ENCODE results near the gene ZNF683. TPM values are rescaled to one million over a fixed set of nuclear protein-coding genes. Genes with fewer than 3 reads are reported as not detected.
"Not testable (repeated sequence)": the region's sequence is repeated elsewhere in the genome, so short reads cannot be mapped to it uniquely, and the experiment has no call there.

Gene ZNF683
- total RNA-seq, 1 donor from 2014 or later: not detected

- DNase-seq (ENCODE audit: low spot score): no peak
Measured at GRCh38 chr1:26338670-26339069, 33.9 kb downstream of the ZNF683 start.

GRCh38 chr1:26337625-26338024 lies 34.9 kb downstream of the ZNF683 start:
- no peak for DNase-seq (ENCODE audit: low spot score)

- DNase-seq (ENCODE audit: low spot score): no peak
Measured at GRCh38 chr1:26337206-26337535, 35.4 kb downstream of the ZNF683 start.

- DNase-seq (ENCODE audit: low spot score): no peak
Measured at GRCh38 chr1:26336477-26337205, 35.9 kb downstream of the ZNF683 start.

GRCh38 chr1:26335774-26336476 lies 36.6 kb downstream of the ZNF683 start:
- DNase-seq (ENCODE audit: low spot score): no peak

GRCh38 chr1:26333312-26333711 lies 39.2 kb downstream of the ZNF683 start:
- not testable (repeated sequence) for DNase-seq (ENCODE audit: low spot score)

GRCh38 chr1:26330276-26330675 lies 42.3 kb downstream of the ZNF683 start:
- DNase-seq (ENCODE audit: low spot score): no peak

GRCh38 chr1:26329380-26329779 lies 43.2 kb downstream of the ZNF683 start:
- not testable (repeated sequence) for DNase-seq (ENCODE audit: low spot score)

GRCh38 chr1:26328597-26328996 lies 44.0 kb downstream of the ZNF683 start:
- DNase-seq (ENCODE audit: low spot score): no peak

- no peak for DNase-seq (ENCODE audit: low spot score)
Measured at GRCh38 chr1:26327956-26328362, 44.6 kb downstream of the ZNF683 start.

GRCh38 chr1:26324550-26324949 lies 48.0 kb downstream of the ZNF683 start:
- no peak for DNase-seq (ENCODE audit: low spot score)

GRCh38 chr1:26323382-26323781 lies 49.2 kb downstream of the ZNF683 start:
- DNase-seq (ENCODE audit: low spot score): no peak

GRCh38 chr1:26322042-26322331 lies 50.6 kb downstream of the ZNF683 start:
- no peak for DNase-seq (ENCODE audit: low spot score)

GRCh38 chr1:26321315-26322041 lies 51.1 kb downstream of the ZNF683 start:
- peak; percentile 95 for DNase-seq (ENCODE audit: low spot score)

GRCh38 chr1:26320896-26321295 lies 51.7 kb downstream of the ZNF683 start:
- no peak for DNase-seq (ENCODE audit: low spot score)

- DNase-seq (ENCODE audit: low spot score): no peak
Measured at GRCh38 chr1:26318338-26319064, 54.0 kb downstream of the ZNF683 start.

GRCh38 chr1:26317612-26318337 lies 54.8 kb downstream of the ZNF683 start, which contains the start of gene CD52:
Gene CD52, plus strand, starts transcription at chr1:26317958. Its CDS starts 60 bp downstream, at chr1:26318018.
- DNase-seq (ENCODE audit: low spot score): no peak

GRCh38 chr1:26317146-26317545 lies 55.4 kb downstream of the ZNF683 start:
- DNase-seq (ENCODE audit: low spot score): no peak

GRCh38 chr1:26315874-26316850 lies 56.4 kb downstream of the ZNF683 start:
- no peak for DNase-seq (ENCODE audit: low spot score)

GRCh38 chr1:26314501-26314900 lies 58.0 kb downstream of the ZNF683 start:
- DNase-seq (ENCODE audit: low spot score): no peak
